Karpas-422 (cell line): ENCODE results near the gene AKT1S1. TPM values are rescaled to one million over a fixed set of nuclear protein-coding genes. Genes with fewer than 3 reads are reported as not detected.

Experiments used
- DNase-seq: peaks from one replicate; pipeline ENCODE4 v3.0.0-alpha.2; 2015
- H2AFZ ChIP-seq: fragments of 200-600 bp; sonication (generic); 2 replicates; pipeline ENCODE4 v1.6.1; 2014; ENCODE audit warnings: antibody characterized with exemption, low read length, mixed read lengths
- H3K27ac ChIP-seq: fragments of 200-600 bp; sonication (generic); 2 replicates; pipeline ENCODE4 v1.5.1; 2014; ENCODE audit warnings: mild to moderate bottlenecking, low read length, moderate library complexity
- H3K27me3 ChIP-seq: fragments of 200-600 bp; sonication (generic); 2 replicates; pipeline ENCODE4 v1.6.1; 2014; ENCODE audit warnings: low read length, mixed read lengths
- H3K36me3 ChIP-seq: fragments of 200-600 bp; sonication (generic); 2 replicates; pipeline ENCODE4 v1.6.1; 2014; ENCODE audit warnings: low read length, mixed read lengths; ENCODE audit not compliant: insufficient read depth
- H3K4me1 ChIP-seq: fragments of 200-600 bp; sonication (generic); 2 replicates; pipeline ENCODE4 v1.6.1; 2014; ENCODE audit warnings: mild to moderate bottlenecking, low read length, mixed read lengths
- H3K4me2 ChIP-seq: fragments of 200-600 bp; sonication (generic); 2 replicates; pipeline ENCODE4 v1.6.1; 2014; ENCODE audit warnings: low read length, low read depth, mild to moderate bottlenecking; ENCODE audit not compliant: poor library complexity, severe bottlenecking
- H3K4me3 ChIP-seq: fragments of 200-600 bp; sonication (generic); 2 replicates; pipeline ENCODE4 v1.5.1; 2014; ENCODE audit warnings: mild to moderate bottlenecking, antibody characterized with exemption, low read length, mixed read lengths
- H3K79me2 ChIP-seq: fragments of 200-600 bp; sonication (generic); 2 replicates; pipeline ENCODE4 v1.6.1; 2014; ENCODE audit warnings: mild to moderate bottlenecking, low read length, mixed read lengths
- H3K9ac ChIP-seq: fragments of 200-600 bp; sonication (generic); 2 replicates; pipeline ENCODE4 v1.6.0; 2014; ENCODE audit warnings: low read length
- H3K9me2 ChIP-seq: fragments of 200-600 bp; sonication (generic), shearing (Covaris generic); replicated peaks from 2 replicates; pipeline ENCODE4 v1.6.0; 2014; ENCODE audit warnings: mild to moderate bottlenecking, low read length, moderate library complexity; ENCODE audit not compliant: insufficient read depth
- H3K9me3 ChIP-seq: fragments of 300-700, 200-600 bp; sonication (generic); 2 replicates; pipeline ENCODE4 v1.6.1; 2014; ENCODE audit warnings: low read length, mixed read lengths
- H4K20me1 ChIP-seq: fragments of 200-600 bp; sonication (generic); 2 replicates; pipeline ENCODE4 v1.6.1; 2014; ENCODE audit warnings: mild to moderate bottlenecking, antibody characterized with exemption, low read length, low read depth; ENCODE audit not compliant: insufficient read depth
- total RNA-seq: library from RNA; depleted of rRNA; stranded (reverse); fragments of >200 nt; shearing (Covaris generic); gene quantifications from 2 replicates; pipeline ENCODE4 v1.2.3, GENCODE V29; 2014; ENCODE audit warnings: low replicate concordance

The AKT1S1 gene
- total RNA-seq, 1 experiment from 2014 or later, result 8.2 TPM

- Histone ChIP-seq H3K4me3 (no peak overlapping the region), H3K9ac (no peak overlapping the region), H3K9me2 (no peaks in the 10 kb centered on the region), H2AFZ (no peak overlapping the region), H3K4me1 (no peaks in the 10 kb centered on the region), H3K36me3 (peaks cover 15% of the 10 kb centered on the region; the same call in 1 of the 2 replicates), H3K27me3 (no peaks in the 10 kb centered on the region), H3K27ac (no peak overlapping the region), H3K9me3 (no peaks in the 10 kb centered on the region), H3K4me2 (no peak overlapping the region), H3K79me2 (no peaks in the 10 kb centered on the region), H4K20me1 (0 out of 2 replicates have a peak, but pooled peaks cover 8% of the 10 kb centered on the region)
- no peak for DNase-seq
Measured at GRCh38 chr19:49837425-49837824, 39.7 kb downstream of the AKT1S1 start.

- no peaks in the 10 kb centered on the region for H3K79me2 ChIP-seq
- H3K27me3 ChIP-seq, result no peaks in the 10 kb centered on the region
- no peak overlapping the region for H3K9ac ChIP-seq
- H3K4me3 ChIP-seq, result no peak overlapping the region
- no peak overlapping the region for H3K27ac ChIP-seq
- H3K9me2 ChIP-seq, result no peaks in the 10 kb centered on the region
- 0 out of 2 replicates have a peak, but pooled peaks cover 8% of the 10 kb centered on the region for H4K20me1 ChIP-seq
- peaks cover 15% of the 10 kb centered on the region; the same call in 1 of the 2 replicates for H3K36me3 ChIP-seq
- no peak overlapping the region for H2AFZ ChIP-seq
- H3K9me3 ChIP-seq, result no peaks in the 10 kb centered on the region
- no peak for DNase-seq
- H3K4me2 ChIP-seq, result no peak overlapping the region
- H3K4me1 ChIP-seq, result no peaks in the 10 kb centered on the region
Measured at GRCh38 chr19:49837009-49837310, 40.2 kb downstream of the AKT1S1 start.

- no peak for DNase-seq
- H3K4me1 ChIP-seq, result no peaks in the 10 kb centered on the region
- H3K9me3 ChIP-seq, result no peaks in the 10 kb centered on the region
- peaks cover 19% of the 10 kb centered on the region; the same call in 1 of the 2 replicates for H3K36me3 ChIP-seq
- H3K4me3 ChIP-seq, result no peak overlapping the region
- no peaks in the 10 kb centered on the region for H3K9me2 ChIP-seq
- no peak overlapping the region for H2AFZ ChIP-seq
- H3K27me3 ChIP-seq, result no peaks in the 10 kb centered on the region
- no peak overlapping the region for H3K27ac ChIP-seq
- no peak overlapping the region for H3K9ac ChIP-seq
- no peaks in the 10 kb centered on the region for H3K79me2 ChIP-seq
- H4K20me1 ChIP-seq, result 0 out of 2 replicates have a peak, but pooled peaks cover 8% of the 10 kb centered on the region
- H3K4me2 ChIP-seq, result no peak overlapping the region
Measured at GRCh38 chr19:49836176-49837008, 40.8 kb downstream of the AKT1S1 start.

- no peak for DNase-seq
- Histone ChIP-seq H3K4me2 (no peak overlapping the region), H3K9ac (no peak overlapping the region), H4K20me1 (0 out of 2 replicates have a peak, but pooled peaks cover 8% of the 10 kb centered on the region), H3K36me3 (peaks cover 21% of the 10 kb centered on the region; the same call in 1 of the 2 replicates), H3K27me3 (no peaks in the 10 kb centered on the region), H2AFZ (no peak overlapping the region), H3K9me3 (no peaks in the 10 kb centered on the region), H3K4me3 (no peak overlapping the region), H3K27ac (no peak overlapping the region), H3K9me2 (no peaks in the 10 kb centered on the region), H3K4me1 (no peaks in the 10 kb centered on the region), H3K79me2 (no peaks in the 10 kb centered on the region)
Measured at GRCh38 chr19:49835562-49835961, 41.6 kb downstream of the AKT1S1 start.

- no peaks in the 10 kb centered on the region for H3K27me3 ChIP-seq
- no peaks in the 10 kb centered on the region for H4K20me1 ChIP-seq
- H2AFZ ChIP-seq, result no peak overlapping the region
- peaks cover 15% of the 10 kb centered on the region; the same call in 1 of the 2 replicates for H3K36me3 ChIP-seq
- no peak overlapping the region for H3K4me2 ChIP-seq
- H3K9ac ChIP-seq, result no peak overlapping the region
- no peak overlapping the region for H3K27ac ChIP-seq
- no peaks in the 10 kb centered on the region for H3K9me2 ChIP-seq
- no peaks in the 10 kb centered on the region for H3K9me3 ChIP-seq
- H3K79me2 ChIP-seq, result no peaks in the 10 kb centered on the region
- H3K4me3 ChIP-seq, result no peak overlapping the region
- peaks cover 9% of the 10 kb centered on the region for H3K4me1 ChIP-seq
- DNase-seq, result no peak
Measured at GRCh38 chr19:49833599-49833998, 43.6 kb downstream of the AKT1S1 start.

- no peaks in the 10 kb centered on the region for H3K9me2 ChIP-seq
- no peak overlapping the region for H3K27ac ChIP-seq
- H4K20me1 ChIP-seq, result no peaks in the 10 kb centered on the region
- no peak overlapping the region for H3K9ac ChIP-seq
- H3K9me3 ChIP-seq, result no peaks in the 10 kb centered on the region
- H3K27me3 ChIP-seq, result no peaks in the 10 kb centered on the region
- no peak overlapping the region for H3K4me3 ChIP-seq
- no peak overlapping the region for H3K4me2 ChIP-seq
- peaks cover 15% of the 10 kb centered on the region; the same call in 1 of the 2 replicates for H3K36me3 ChIP-seq
- H3K79me2 ChIP-seq, result no peaks in the 10 kb centered on the region
- peaks cover 9% of the 10 kb centered on the region for H3K4me1 ChIP-seq
- no peak for DNase-seq
- no peak overlapping the region for H2AFZ ChIP-seq
Measured at GRCh38 chr19:49832556-49832955, 44.6 kb downstream of the AKT1S1 start.

- no peak for DNase-seq
- Histone ChIP-seq H3K4me2 (no peak overlapping the region), H3K27ac (no peak overlapping the region), H3K9me2 (no peaks in the 10 kb centered on the region), H3K9ac (no peak overlapping the region), H4K20me1 (no peaks in the 10 kb centered on the region), H3K27me3 (no peaks in the 10 kb centered on the region), H3K9me3 (no peaks in the 10 kb centered on the region), H3K4me1 (peaks cover 9% of the 10 kb centered on the region), H3K79me2 (no peaks in the 10 kb centered on the region), H3K36me3 (peaks cover 9% of the 10 kb centered on the region; the same call in 1 of the 2 replicates), H3K4me3 (no peak overlapping the region), H2AFZ (no peak overlapping the region)
Measured at GRCh38 chr19:49831592-49831991, 45.6 kb downstream of the AKT1S1 start.

- Histone ChIP-seq H3K27ac (no peak overlapping the region), H3K79me2 (no peaks in the 10 kb centered on the region; the same call in 1 of the 2 replicates), H3K27me3 (no peaks in the 10 kb centered on the region), H3K9me3 (no peaks in the 10 kb centered on the region), H3K36me3 (peaks cover 9% of the 10 kb centered on the region; the same call in 1 of the 2 replicates), H3K9ac (no peak overlapping the region), H2AFZ (no peak overlapping the region), H3K4me2 (no peak overlapping the region), H3K4me1 (peaks cover 9% of the 10 kb centered on the region), H3K4me3 (no peak overlapping the region), H4K20me1 (no peaks in the 10 kb centered on the region), H3K9me2 (no peaks in the 10 kb centered on the region)
- DNase-seq, result no peak
Measured at GRCh38 chr19:49830766-49831165, 46.4 kb downstream of the AKT1S1 start.
